RWPE2 (cell line): ENCODE data around the gene GRIA4.

Experiments
- ATAC-seq: fragments of 200-7000 bp; cut with Tn5 transposase; 3 replicates; pipeline ENCODE4 v1.9.1; 2021; ENCODE audit warnings: low read depth
- DNase-seq: peaks from one replicate; pipeline ENCODE4 v3.0.0-alpha.2; 2020; ENCODE audit warnings: low spot score
- H3K27ac ChIP-seq: fragments of 450-650 bp; 2 replicates; pipeline ENCODE4 v1.5.1; 2017; ENCODE audit warnings: mild to moderate bottlenecking; ENCODE audit not compliant: poor library complexity, severe bottlenecking
- H3K27me3 ChIP-seq: fragments of 250-450 bp; sonication (Bioruptor Pico); 2 replicates; pipeline ENCODE4 v1.5.1; 2021; ENCODE audit warnings: mild to moderate bottlenecking, moderate library complexity; ENCODE audit not compliant: insufficient read depth, poor library complexity, severe bottlenecking
- H3K36me3 ChIP-seq: fragments of 250-450 bp; sonication (Bioruptor Pico); 2 replicates; pipeline ENCODE4 v1.5.1; 2020; ENCODE audit warnings: low read depth, mild to moderate bottlenecking, moderate library complexity
- H3K4me1 ChIP-seq: fragments of 250-450 bp; sonication (Bioruptor Pico); 2 replicates; pipeline ENCODE4 v1.5.1; 2021; ENCODE audit warnings: mild to moderate bottlenecking, moderate library complexity; ENCODE audit not compliant: insufficient read depth, poor library complexity, severe bottlenecking
- H3K4me3 ChIP-seq: fragments of 250-450 bp; sonication (Bioruptor Pico); 2 replicates; pipeline ENCODE4 v1.5.1; 2021; ENCODE audit warnings: mild to moderate bottlenecking, moderate library complexity; ENCODE audit not compliant: severe bottlenecking
- H3K9me3 ChIP-seq: fragments of 250-450 bp; sonication (Bioruptor Pico); 2 replicates; pipeline ENCODE4 v1.5.1; 2021; ENCODE audit warnings: mild to moderate bottlenecking, moderate library complexity; ENCODE audit not compliant: severe bottlenecking
- CTCF ChIP-seq: fragments of 450-650 bp; IDR thresholded peaks from one replicate; pipeline ENCODE4 v1.5.1; 2017; ENCODE audit warnings: mild to moderate bottlenecking, moderate library complexity; ENCODE audit not compliant: poor library complexity, severe bottlenecking

The GRIA4 gene

GRCh38 chr11:105719073-105719822, 109.4 kb downstream of the GRIA4 start:
- H3K27me3 ChIP-seq: no peaks in the 10 kb centered on the region
- no peak overlapping the region for H3K4me3 ChIP-seq
- TF ChIP-seq CTCF: no peak
- ATAC-seq: peak; percentile 83
- H3K9me3 ChIP-seq: no peaks in the 10 kb centered on the region
- no peak overlapping the region for H3K27ac ChIP-seq
- no peaks in the 10 kb centered on the region for H3K4me1 ChIP-seq
- no peaks in the 10 kb centered on the region for H3K36me3 ChIP-seq
- no peak for DNase-seq

- no peak for DNase-seq
- H3K27ac ChIP-seq: no peak overlapping the region
These were observed 110.2 kb downstream of the GRIA4 start for GRCh38 chr11:105720096-105720495.

GRCh38 chr11:105723269-105723668, 113.4 kb downstream of the GRIA4 start:
- Histone ChIP-seq H3K9me3 (no peaks in the 10 kb centered on the region), H3K4me1 (no peaks in the 10 kb centered on the region), H3K27me3 (no peaks in the 10 kb centered on the region), H3K27ac (no peak overlapping the region), H3K4me3 (no peak overlapping the region), H3K36me3 (no peaks in the 10 kb centered on the region)
- DNase-seq: no peak
- ATAC-seq: no peak
- TF ChIP-seq CTCF: no peak

More at GRCh38 chr11:105720096-105720495, 110.2 kb downstream of the GRIA4 start:
- Histone ChIP-seq H3K4me1 (no peaks in the 10 kb centered on the region), H3K4me3 (no peak overlapping the region), H3K36me3 (no peaks in the 10 kb centered on the region), H3K9me3 (no peaks in the 10 kb centered on the region), H3K27me3 (no peaks in the 10 kb centered on the region)
- ATAC-seq: no peak
- no peak for TF ChIP-seq CTCF

- no peaks in the 10 kb centered on the region for H3K9me3 ChIP-seq
- ATAC-seq (no peak), DNase-seq (no peak)
- H3K4me1 ChIP-seq: no peaks in the 10 kb centered on the region
- TF ChIP-seq CTCF: no peak
- no peak overlapping the region for H3K27ac ChIP-seq
- no peaks in the 10 kb centered on the region for H3K36me3 ChIP-seq
- H3K4me3 ChIP-seq: no peak overlapping the region
- H3K27me3 ChIP-seq: peaks cover 3% of the 10 kb centered on the region
These were observed 122.7 kb downstream of the GRIA4 start for GRCh38 chr11:105732611-105733010.

GRCh38 chr11:105734426-105734825, 124.6 kb downstream of the GRIA4 start:
- DNase-seq (no peak), ATAC-seq (no peak)
- H3K27ac ChIP-seq: no peak overlapping the region
- no peaks in the 10 kb centered on the region for H3K27me3 ChIP-seq
- H3K4me3 ChIP-seq: no peak overlapping the region
- no peaks in the 10 kb centered on the region for H3K9me3 ChIP-seq
- H3K36me3 ChIP-seq: no peaks in the 10 kb centered on the region
- no peak for TF ChIP-seq CTCF
- H3K4me1 ChIP-seq: no peaks in the 10 kb centered on the region
